CD4-positive, alpha-beta T cell treated with Interleukin-6 for 4 hours (primary cell): ENCODE data around the gene DLX6.
"Not testable (repeated sequence)": the region's sequence is repeated elsewhere in the genome, so short reads cannot be mapped to it uniquely, and the experiment has no call there.

ENCODE experiments used
- DNase-seq: peaks from one replicate; pipeline ENCODE4 v3.0.0-alpha.2; 2020; ENCODE audit warnings: mixed read lengths

DLX6 gene

DNA sequence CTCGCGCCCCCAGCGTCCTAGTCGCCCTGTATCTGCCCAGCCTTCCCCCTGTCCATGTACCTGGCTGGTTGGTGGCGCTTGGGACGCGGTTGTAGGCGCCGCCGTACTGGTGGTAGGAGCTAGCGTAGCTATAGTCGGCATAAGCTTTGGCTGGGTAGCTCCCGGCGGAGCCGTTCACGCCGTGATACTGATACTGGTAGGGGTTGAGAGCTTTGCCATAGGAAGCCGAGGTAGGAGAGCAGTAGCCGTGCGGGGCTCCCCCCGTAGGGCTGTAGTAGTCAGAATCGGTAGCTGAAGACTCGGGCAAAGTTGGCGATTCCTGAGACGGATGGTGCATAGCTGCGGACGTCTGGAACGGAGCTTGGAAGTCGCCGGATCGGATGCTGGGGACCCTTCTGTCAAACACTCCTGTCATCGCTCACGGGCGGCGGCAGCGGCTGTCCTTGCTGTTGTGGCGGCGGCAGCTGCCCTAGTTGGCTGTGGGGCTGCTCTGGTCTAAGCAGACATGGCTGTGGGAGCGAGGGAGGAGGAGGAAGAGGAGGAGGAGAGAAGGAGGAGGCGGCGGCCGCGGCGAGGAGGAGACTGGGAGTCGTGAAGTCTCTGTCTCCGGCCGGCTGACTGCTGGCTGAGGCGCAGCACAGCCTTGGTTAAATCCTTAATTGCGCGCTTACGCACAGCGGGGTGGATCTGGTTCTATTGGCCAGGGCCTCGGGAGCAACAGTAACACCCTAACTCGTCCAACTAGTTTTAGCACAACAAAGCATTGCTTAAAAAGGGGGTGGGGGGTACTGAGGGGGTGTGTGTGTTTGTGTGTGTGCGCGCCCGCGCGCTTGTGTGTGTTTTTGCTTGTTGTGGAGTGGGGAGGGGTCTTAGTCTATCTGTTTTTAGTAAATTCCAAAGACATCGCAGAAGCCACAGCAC lies 19.1 kb downstream of the DLX6 start, which contains the start of gene DLX5:
TSS of gene DLX5 (minus strand) at position 623 of the 921 bp plus-strand sequence. CDS start at position 415, 208 bp downstream.
- DNase-seq: no peak

DNA sequence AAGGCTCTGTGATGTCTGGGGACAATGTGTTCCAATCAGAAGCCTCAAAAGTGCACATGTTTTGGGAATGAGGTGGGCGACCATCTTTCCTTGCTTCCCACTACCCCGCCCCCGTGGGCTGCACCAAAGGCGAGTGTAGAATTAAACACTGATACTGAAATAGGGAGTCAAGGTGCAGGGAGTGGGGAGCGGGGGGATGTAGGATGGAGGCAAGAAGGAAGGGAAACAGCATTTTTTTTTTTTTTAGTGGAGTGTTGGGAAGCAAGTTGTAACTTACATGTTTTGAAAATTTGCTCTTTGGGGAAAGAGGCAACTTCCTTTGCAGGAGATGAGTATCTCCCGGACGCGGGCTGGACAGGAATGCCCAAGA lies 19.8 kb downstream of the DLX6 start:
- no peak for DNase-seq

DNA sequence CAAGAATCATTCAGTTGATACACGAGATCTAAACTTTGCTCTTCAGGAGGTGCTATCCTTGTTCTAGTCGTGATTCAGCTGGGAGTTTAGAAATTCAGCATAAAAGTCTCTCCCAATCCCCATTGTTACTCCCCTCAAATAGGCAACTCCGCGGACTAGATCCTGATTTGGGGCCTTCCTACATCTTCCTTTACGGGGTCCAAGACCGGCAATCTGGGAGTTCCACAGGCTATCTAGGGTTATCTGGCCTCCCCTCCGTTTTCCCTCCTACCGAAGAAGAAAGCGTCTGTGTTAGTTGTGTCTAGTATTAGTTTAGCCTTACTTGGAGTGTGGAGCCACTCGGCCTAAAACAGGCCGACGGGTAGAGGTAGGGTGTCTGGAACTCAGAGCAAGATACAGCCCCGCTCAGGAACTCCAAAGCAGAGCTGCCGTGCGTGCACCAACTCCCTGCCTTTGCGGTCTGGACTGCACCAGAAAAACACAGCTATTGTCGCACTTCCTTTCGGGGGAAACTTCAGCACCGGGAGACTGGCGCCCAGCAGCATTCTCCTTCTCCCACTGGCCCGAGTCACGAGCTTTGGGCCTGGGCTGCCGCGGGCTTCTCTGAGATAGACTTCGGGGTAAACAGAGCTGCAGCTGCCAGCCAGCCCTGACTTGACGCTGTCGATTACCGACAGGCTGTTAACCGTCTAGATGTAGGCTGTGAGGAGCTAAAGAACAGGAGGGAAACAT lies 20.8 kb downstream of the DLX6 start:
- no peak for DNase-seq

- no peak for DNase-seq
Observed at GRCh38 chr7:97026715-97027426, 21.5 kb downstream of the DLX6 start.

- peak; percentile 71 for DNase-seq
Observed at GRCh38 chr7:97027427-97028234, 22.3 kb downstream of the DLX6 start.

GRCh38 chr7:97034213-97034852 lies 29.0 kb downstream of the DLX6 start:
- not testable (repeated sequence) for DNase-seq

- DNase-seq: no peak
Observed at GRCh38 chr7:97039374-97040065, 34.2 kb downstream of the DLX6 start.

DNA sequence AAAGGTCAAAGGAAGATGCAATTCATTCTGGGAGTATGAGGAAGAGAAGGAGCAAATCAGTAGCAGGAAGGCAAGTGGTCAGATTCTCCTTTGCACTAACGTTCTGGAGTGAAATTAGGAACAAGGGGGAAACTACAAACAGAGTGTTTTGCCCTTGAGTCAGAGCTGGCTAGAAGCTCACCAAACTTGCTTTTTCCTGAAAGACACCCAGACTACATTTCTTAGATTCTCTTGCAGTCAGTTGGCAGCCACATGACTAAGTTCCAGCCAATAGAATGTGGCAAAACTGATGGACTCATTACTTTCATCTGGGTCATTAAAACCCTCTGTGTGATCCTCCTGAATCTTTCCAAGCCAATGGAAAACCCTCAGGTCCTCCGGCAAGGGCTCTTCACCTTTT lies 37.9 kb downstream of the DLX6 start:
- DNase-seq: no peak
